GM18519 (cell line): Measurements from ENCODE around the gene SPSB3.
A peak's percentile ranks its signal among the peaks of the same experiment; 100 is the strongest.

Experiments used
- ATAC-seq: cut with Tn5 transposase; IDR thresholded peaks from one replicate; pipeline ENCODE4 v1.9.1; 2021; ENCODE audit warnings: mild to moderate bottlenecking, moderate library complexity; ENCODE audit not compliant: unreplicated experiment, low FRiP score

Gene SPSB3

DNA sequence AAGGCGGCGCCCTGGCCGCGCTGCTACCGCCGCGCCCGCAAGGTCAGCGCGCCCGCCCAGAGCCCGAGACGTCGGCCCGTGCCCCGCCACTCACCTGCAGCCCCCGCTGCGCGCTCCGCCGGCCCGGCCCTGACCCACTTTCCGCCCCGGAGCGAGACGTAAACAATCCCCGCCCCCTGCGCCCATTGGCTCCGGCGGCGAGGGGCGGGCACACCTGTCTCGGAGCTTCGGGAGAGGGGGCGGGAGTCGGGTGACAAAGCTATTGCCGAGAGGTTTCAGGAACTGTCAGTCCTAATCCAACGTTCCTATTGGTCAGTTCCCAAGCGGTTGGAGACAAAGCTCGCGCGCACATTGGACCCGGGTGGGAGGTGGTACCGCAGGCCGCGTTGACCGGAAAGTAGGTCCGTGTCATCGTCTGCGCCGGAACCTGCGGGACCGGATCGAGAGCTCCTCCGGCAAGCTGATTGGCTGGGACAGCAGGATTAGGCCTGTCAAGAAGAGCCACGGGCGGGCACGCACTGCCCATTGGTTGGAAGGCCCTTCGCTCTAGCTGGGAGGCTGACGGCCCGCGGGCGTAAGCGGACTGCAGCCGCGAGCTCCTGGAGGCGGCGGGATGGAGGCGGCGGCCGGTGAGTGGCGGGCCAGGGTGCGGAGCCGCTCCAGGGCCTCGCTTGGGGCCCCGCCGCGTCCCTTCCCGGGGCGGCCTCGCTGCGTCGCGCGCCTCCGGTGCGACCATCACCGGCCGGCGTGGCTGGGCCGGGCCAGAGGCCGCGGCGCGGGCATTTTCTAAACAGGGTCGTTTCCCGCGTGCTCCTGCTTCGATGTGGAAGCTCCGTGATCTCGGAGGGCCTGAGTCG is at the start of gene SPSB3, which contains the start of gene NUBP2:
SPSB3 (minus strand) TSS at position 164 of the 857 bp plus-strand sequence. CDS start 1,088 bp downstream, outside the sequence.
NUBP2 (plus strand) TSS at position 553 of the 857 bp plus-strand sequence; CDS start at position 614, 61 bp downstream.
- peak; percentile 71 for ATAC-seq

GRCh38 chr16:1831186-1832075 is 49.1 kb upstream of the SPSB3 start:
- ATAC-seq, result no peak

GRCh38 chr16:1830213-1830612 is 47.8 kb upstream of the SPSB3 start:
- ATAC-seq, result no peak

DNA sequence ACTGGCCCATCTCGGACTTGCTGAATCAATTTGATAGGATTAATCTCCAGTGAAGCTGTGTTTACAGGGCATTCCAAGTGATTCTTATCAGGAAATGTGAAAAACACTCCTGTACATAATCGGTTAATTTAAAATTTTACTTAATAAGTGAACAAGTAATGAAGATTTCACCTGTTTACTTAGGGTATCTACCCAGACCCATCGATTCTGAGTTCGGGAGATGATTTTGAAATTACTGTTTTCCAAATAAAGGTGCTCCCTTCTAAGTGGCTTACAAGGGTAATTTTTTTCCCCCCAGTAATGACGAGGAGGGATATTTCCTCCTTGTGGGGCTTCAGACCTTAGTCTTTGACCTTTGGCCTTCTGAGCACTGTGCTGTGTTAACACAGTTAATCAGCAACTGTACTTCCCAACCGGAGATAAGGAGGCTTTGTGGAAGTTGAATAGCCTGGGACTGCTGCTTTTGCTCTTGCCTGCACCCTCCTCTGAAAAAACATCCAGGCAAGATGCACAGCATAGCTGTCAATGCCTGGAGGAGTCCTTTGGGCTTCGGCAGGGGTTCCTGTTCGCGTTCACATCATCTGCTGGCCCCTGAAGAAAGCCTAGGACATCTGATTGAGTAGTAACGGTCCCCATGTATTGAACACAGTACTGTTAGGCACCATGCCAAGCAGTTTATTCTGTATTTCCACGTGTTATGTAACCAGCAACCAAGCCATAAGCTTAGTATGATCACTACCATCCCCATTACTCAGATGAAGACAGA is 46.5 kb upstream of the SPSB3 start:
- ATAC-seq, result no peak

- peak; percentile 62 for ATAC-seq
These were observed 44.6 kb upstream of the SPSB3 start, which contains the start of the genes FAHD1 and HAGH for GRCh38 chr16:1826691-1827573. Gene FAHD1, plus strand, starts transcription at chr16:1827206. Its CDS starts 33 bp downstream, at chr16:1827239. Gene HAGH, minus strand, starts transcription at chr16:1826825. Its CDS starts 38 bp downstream, at chr16:1826787.

DNA sequence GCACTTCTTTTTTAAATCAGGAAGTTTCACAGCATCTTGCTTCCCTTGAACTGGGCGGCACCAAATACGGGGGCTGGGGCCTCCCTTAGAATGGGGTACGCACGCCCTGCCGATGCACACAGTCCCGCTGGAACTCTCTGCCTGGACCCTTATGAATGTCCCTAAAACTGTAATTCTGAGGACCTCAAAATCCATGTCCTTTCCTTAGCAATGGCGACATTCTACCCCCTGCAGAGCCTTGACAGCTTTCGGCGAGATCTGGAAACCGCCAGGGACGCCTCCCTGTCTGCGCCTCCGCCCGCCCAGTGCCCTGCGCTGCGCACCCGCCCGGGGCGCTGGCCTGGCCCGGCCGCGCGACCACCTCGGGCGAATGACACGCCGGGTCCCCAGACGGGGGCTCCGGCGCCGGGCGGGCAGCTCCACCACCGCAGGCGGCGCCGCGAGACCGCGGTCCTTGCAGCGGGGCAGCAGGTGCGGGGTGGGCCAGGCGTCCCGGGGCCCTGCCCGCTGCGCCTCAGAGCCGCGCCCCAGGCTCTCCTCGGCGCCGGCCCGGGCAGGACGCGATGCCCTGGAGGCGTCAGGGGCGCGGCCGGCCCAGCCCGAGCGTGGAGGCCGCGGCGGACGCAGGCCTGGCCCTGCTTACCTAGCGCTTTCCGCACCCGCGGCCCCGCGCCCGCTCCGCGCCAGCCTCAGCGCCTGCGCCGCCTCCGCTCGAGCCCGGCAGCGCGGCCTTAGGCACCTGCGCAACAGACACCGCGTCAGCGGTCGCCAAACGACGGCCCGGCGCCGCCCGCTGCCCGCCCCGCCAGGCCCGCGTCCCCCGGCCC is 43.7 kb upstream of the SPSB3 start:
- peak; percentile 45 for ATAC-seq

GRCh38 chr16:1825381-1825863 is 43.1 kb upstream of the SPSB3 start:
- ATAC-seq, result no peak

GRCh38 chr16:1823821-1824220 is 41.5 kb upstream of the SPSB3 start:
- ATAC-seq, result no peak

DNA sequence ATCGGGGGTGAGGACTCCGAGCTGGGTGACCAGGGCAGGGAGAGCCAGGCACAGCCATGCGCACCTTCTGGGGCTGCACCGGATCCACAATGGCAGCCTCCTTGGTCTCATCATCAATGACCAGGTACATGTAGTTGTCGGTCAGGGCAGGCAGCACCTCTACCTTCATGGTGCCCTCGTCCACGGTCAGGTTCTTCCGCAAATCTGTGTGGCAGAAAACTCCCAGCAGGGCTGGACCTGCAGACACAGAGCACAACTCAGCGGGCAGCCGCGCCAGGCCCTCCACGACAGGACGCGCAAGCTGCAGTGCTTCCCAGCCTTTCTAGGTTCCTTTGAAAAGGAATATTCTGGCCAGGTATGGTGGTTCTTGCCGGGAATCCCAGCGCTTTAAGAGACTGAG is 40.4 kb upstream of the SPSB3 start:
- ATAC-seq, result no peak

DNA sequence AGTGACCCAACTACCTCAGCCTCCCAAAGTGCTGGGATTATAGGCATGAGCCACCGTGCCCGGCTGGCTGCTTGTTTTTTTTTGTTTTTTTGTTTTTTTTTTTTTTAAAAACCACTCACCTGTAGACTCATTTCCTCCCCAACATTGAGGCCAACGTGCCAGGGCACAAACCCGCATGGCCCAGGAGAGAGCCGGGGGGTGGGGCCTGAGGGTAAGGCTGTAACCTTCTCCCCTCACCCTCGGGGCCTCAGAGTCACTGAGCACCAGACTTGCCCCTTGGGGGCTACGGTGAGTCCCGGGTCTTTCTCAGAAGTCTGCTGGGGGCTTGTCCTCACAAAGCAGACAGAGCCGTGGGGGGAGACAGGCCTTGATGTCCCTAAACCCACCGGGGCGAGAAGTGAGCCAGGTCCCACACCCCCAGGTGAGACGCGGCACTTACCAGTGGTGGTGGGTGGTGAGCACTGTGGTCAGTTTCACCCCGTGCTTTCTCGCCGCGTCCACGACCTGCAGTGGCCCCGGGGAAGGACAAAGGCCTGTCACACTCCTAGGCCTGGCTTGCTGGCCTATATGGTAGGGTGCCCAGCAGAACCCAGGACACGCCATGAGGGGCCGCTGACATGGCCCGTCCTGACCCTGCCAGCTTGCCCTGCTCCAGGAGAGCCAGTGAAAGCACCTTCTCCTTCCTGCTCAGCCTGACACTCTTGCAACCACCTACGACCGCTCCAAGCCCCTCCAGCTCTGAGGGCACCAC is 39.7 kb upstream of the SPSB3 start:
- ATAC-seq, result no peak

- ATAC-seq, result no peak
These were observed 38.5 kb upstream of the SPSB3 start for GRCh38 chr16:1820946-1821290.

DNA sequence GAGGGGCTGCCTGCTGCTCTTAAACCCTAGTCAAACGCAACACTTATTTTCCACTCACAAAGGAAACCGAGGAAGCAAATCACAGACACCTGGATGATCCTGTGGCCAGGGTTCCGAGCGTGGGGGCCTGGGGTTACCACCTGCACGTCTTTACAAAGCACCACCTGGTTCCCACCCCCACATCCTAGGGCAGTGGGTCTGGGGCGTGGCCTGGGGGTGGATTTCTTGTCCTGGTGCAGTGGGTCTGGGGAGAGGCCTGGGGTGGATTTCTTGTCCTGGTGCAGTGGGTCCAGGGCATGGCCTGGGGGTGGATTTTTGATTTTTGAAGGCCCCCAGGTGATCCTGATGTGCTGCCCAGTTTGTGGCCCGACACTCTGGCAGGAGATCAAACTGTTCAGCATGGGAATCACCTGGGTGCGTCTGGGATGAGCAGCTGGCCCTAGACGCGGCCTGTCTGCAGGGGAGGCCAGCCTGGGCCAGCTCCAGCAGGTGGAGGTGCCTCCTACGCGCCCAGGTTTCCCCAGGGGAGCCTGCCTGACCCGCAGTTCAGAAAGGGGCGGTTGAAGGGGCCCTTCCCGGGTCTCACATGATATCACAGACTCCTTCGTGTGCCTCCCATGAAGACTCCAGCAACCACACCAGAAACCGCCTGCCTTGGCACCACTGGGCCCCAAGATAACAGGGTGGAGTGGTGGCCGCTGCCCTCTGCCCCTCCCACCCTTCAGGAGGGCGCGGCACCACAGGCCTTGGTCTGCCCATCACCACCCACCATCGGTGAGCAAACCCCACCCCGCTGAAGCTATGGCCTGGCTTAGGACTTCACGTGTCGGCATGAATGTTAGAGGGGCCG is 38.0 kb upstream of the SPSB3 start:
- ATAC-seq, result no peak

GRCh38 chr16:1819611-1820010 is 37.2 kb upstream of the SPSB3 start:
- no peak for ATAC-seq

GRCh38 chr16:1818873-1819525 is 36.6 kb upstream of the SPSB3 start:
- ATAC-seq, result no peak

- ATAC-seq, result no peak
These were observed 36.0 kb upstream of the SPSB3 start for GRCh38 chr16:1818204-1818872.

- ATAC-seq, result no peak
These were observed 35.3 kb upstream of the SPSB3 start for GRCh38 chr16:1817716-1818115.
